ENCODE results near the gene C4B.
"Not testable (repeated sequence)": the region's sequence is repeated elsewhere in the genome, so short reads cannot be mapped to it uniquely, and the experiment has no call there.

C4B gene

GRCh38 chr6:31981744-31982143 lies 32.9 kb upstream of the C4B start, which contains the start of gene C4A:
TSS of gene C4A (plus strand) at chr6:31982057. CDS start at chr6:31982108, 51 bp downstream.
- not testable (repeated sequence) for DNase-seq (ENCODE audit: low read depth)

DNA sequence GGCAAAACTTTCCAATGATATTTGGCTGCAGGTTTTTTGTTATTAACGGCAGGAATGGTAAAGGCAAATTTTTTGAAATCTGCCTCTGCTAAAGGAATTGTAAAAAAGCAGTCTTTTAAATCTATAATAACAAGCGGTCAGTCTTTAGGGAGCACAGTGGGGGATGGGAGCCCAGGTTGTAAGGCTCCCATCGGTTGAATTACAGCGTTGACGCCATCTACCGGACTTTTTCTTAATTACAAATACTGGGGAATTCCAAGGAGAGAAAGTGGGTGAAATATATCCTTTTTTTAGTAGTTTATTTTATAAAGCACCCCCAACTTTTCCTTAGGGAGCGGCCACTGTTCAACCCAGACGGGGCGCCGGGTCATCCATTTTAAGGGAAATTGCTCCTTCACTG lies 25.2 kb upstream of the C4B start:
- DNase-seq (ENCODE audit: low read depth): not testable (repeated sequence)

- DNase-seq (ENCODE audit: low read depth): not testable (repeated sequence)
These were observed 20.2 kb upstream of the C4B start for GRCh38 chr6:31994421-31994820.

DNA sequence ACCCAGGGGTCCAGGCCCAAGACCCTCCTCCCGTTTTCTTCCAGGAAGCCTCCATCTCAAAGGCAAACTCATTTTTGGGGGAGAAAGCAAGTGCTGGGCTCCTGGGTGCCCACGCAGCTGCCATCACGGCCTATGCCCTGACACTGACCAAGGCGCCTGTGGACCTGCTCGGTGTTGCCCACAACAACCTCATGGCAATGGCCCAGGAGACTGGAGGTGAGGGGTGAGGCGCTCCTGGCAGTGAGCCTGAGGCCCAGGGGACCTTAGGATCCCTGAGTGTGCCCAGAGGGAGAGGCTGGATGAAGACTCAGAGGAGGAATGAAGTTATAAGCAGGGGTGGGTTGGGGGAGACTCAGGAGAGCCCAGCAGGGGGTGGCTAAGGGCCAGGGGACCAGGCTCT lies 18.2 kb upstream of the C4B start:
- not testable (repeated sequence) for DNase-seq (ENCODE audit: low read depth)

- DNase-seq (ENCODE audit: low read depth): not testable (repeated sequence)
These were observed 11.9 kb upstream of the C4B start for GRCh38 chr6:32002546-32003268.

DNA sequence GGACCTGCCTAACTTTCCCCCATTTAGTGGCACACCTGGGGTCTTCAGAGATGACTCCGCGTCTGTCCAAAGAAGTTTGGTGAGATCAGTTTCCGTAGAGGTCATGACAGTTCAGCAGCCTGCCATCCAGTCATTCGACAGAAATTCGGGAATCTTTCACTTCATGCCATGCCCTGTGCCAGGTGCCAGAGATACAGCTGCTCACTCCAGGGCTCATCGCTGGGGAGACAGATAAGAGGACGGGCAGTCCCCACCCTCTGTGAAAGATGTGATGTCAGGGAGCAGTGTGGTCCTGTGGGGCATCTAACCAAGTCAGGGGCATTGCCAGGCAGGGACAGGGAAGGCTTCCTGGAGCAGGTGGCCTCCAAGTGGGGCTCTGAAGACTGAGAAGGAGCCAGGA lies 11.3 kb upstream of the C4B start:
- DNase-seq (ENCODE audit: low read depth): not testable (repeated sequence)

DNA sequence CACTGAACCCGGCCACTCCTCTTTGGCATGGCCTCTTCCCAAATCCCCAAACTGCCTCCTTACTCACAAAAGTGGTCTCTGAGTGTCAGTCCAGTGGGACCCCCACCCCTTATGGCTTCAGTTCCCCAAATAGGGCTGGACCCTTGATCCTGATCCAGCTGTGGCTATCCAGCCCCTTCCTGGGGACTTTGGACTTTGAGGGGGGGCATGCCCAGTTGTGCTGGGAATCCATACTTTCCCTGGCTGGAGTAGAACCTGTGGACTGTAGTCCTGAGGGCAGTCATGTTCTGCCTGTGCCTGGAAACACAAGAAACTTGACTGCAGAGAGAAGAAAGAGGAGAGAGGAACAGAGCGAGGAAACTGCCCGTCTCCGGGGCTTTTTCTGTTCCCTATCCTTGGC lies 10.2 kb upstream of the C4B start:
- DNase-seq (ENCODE audit: low read depth): not testable (repeated sequence)

GRCh38 chr6:32004864-32005537 lies 9.6 kb upstream of the C4B start:
- DNase-seq (ENCODE audit: low read depth): not testable (repeated sequence)

GRCh38 chr6:32005538-32005880 lies 9.1 kb upstream of the C4B start:
- DNase-seq (ENCODE audit: low read depth): not testable (repeated sequence)

DNA sequence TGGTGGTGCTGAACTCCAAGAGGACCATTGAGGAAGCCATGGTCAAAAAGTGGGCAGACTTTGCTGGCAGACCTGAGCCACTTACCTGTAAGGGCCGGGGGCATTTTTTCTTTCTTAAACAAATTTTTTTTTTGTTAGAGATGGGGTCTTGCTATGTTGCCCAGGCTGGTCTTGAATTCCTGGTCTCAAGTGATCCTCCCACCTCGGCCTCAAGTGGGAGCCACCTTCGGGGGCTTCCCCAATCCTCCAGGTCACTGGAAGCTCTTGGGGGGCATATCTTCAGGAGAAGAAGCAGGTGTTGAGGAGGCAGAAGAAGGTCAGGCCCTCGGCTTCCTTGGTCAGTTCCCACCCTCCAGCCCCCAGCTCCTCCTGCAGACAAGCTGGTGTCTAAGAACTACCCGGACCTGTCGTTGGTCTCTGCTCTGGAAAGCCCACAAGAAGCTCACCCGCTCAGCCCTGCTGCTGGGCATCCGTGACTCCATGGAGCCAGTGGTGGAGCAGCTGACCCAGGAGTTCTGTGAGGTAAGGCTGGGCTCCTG lies 8.5 kb upstream of the C4B start:
- DNase-seq (ENCODE audit: low read depth): not testable (repeated sequence)

DNA sequence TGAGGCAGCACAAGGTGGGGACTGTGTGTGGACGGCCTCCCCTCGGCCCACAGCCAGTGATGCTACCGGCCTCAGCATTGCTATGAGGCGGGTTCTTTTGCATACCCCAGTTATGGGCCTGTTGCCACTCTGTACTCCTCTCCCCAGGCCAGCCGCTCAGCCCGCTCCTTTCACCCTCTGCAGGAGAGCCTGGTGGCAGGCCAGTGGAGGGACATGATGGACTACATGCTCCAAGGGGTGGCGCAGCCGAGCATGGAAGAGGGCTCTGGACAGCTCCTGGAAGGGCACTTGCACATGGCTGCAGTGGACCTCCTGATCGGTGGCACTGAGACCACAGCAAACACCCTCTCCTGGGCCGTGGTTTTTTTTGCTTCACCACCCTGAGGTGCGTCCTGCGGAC lies 7.5 kb upstream of the C4B start:
- DNase-seq (ENCODE audit: low read depth): not testable (repeated sequence)

DNA sequence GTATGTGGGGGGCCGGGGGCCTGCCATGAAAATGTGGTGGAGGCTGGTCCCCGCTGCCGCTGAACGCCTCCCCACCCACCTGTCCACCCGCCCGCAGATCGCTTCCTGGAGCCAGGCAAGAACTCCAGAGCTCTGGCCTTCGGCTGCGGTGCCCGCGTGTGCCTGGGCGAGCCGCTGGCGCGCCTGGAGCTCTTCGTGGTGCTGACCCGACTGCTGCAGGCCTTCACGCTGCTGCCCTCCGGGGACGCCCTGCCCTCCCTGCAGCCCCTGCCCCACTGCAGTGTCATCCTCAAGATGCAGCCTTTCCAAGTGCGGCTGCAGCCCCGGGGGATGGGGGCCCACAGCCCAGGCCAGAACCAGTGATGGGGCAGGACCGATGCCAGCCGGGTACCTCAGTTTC lies 6.6 kb upstream of the C4B start:
- not testable (repeated sequence) for DNase-seq (ENCODE audit: low read depth)

DNA sequence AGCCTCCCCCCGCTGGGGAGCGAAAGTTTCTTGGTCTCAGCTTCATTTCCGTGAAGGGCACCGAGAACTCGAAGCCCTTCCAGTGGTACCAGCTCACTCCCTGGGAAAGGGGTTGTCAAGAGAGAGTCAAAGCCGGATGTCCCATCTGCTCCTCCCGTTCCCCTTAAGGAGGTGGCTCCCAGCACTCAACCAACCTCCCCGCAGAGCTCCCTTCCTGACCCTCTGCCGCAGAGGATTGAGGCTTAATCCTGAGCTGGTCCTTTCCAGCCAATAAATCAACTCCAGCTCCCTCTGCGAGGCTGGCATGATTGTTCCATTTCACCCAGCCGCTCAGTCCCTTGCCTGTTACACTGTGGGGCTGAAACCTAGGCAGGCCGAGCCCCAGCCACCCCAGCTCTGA lies 6.0 kb upstream of the C4B start:
- not testable (repeated sequence) for DNase-seq (ENCODE audit: low read depth)

GRCh38 chr6:32009537-32009936 lies 5.1 kb upstream of the C4B start:
- not testable (repeated sequence) for DNase-seq (ENCODE audit: low read depth)

DNA sequence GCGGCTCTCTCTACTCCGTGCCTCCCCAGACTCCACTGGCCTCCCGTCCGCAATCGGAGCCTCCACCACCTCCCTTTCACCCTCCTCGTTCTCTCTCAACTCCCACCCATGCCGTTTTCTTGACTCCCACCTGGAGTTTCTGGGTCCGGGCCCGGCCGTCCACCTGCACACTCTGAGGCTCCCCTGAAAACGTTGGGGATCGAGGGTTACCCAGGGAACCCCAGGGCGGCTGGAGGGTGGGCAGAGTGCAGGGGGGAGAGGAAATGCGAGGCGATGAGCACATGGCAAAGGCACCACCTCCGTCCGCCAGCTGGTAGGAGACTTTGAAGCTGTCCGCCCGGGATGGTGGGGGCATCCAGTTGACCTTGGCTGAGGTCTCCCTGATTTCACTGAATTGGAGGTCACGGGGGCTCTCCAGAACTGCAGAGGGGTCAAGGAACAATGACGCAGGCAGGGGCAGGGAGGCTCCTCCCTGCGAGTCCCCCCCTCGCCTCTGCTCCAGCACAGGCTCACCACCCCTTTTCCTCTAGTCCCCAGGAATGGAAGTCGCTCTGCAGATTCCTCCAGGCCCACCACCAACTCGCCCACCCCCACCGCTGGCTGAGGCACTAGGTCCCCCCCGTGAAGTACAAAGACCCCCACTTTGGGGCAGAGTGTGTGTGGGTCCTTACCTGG lies 3.6 kb upstream of the C4B start:
- not testable (repeated sequence) for DNase-seq (ENCODE audit: low read depth)

DNA sequence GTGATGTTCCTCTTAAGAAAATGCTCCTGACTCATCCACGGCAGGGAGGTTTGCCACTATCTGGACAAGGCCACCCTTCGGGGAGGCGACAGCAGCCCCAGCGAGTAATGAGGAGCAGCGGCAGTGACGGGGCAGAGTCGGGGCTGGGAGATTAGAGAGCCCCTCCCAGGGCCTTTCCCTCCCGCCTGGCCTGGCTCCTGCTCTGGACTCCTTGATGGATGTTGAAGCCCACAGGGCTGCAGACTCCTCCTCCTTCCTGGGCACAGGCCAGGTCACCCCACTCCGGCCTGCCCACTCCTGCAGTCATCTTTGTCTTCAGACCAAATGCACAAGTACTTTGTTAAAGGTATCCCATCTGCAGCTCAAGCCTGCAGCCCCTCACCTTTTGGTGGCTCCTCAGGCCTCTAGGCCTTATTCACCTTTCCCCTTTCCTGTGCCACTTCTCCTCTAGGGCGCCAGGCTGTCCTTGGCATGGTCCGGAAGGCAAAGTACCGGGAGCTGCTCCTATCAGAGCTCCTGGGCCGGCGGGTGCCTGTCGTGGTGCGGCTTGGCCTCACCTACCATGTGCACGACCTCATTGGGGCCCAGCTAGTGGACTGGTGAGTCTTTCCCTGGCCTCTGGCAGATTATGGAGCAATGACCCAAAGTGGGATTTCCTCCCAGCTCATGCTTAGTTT lies 1.5 kb upstream of the C4B start:
- not testable (repeated sequence) for DNase-seq (ENCODE audit: low read depth)

DNA sequence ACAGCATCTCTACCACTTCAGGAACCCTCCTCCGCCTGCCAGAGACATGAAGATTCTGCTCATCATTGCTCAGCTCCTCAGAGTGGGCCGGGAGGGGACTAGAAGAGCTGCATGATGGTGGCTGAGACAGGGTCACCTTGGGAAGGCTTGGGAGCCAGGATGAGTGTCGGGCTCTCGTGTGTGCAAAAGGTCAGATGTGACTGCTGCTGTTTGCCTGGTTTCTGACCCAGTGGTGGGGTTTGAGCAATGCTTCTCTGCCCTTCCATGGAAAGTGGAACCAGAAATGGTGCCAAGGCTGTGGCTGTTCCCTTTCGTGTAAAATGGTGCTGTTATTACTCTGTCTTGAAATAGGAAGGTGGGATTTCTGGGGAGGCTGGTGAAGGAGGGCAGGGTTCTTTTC lies 857 bp upstream of the C4B start:
- not testable (repeated sequence) for DNase-seq (ENCODE audit: low read depth)

DNA sequence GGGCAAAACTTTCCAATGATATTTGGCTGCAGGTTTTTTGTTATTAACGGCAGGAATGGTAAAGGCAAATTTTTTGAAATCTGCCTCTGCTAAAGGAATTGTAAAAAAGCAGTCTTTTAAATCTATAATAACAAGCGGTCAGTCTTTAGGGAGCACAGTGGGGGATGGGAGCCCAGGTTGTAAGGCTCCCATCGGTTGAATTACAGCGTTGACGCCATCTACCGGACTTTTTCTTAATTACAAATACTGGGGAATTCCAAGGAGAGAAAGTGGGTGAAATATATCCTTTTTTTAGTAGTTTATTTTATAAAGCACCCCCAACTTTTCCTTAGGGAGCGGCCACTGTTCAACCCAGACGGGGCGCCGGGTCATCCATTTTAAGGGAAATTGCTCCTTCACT lies 7.5 kb downstream of the C4B start:
- not testable (repeated sequence) for DNase-seq (ENCODE audit: low read depth)

DNA sequence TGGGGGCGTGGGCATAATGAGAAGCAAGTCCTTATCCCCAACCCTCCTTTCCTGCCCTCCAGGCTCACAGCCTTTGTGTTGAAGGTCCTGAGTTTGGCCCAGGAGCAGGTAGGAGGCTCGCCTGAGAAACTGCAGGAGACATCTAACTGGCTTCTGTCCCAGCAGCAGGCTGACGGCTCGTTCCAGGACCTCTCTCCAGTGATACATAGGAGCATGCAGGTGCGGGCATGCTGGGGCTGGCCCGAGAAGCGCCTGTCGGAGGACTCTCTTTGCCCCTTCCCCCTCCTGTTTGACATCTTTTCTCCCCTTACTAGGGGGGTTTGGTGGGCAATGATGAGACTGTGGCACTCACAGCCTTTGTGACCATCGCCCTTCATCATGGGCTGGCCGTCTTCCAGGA lies 14.0 kb downstream of the C4B start:
- DNase-seq (ENCODE audit: low read depth): not testable (repeated sequence)

DNA sequence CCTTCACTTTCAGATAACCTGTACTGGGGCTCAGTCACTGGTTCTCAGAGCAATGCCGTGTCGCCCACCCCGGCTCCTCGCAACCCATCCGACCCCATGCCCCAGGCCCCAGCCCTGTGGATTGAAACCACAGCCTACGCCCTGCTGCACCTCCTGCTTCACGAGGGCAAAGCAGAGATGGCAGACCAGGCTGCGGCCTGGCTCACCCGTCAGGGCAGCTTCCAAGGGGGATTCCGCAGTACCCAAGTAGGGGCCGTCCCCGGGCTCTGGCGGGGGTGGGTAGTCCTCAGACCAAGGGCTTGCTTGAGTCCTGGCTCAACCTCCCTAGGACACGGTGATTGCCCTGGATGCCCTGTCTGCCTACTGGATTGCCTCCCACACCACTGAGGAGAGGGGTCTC lies 15.0 kb downstream of the C4B start:
- not testable (repeated sequence) for DNase-seq (ENCODE audit: low read depth)

- not testable (repeated sequence) for DNase-seq (ENCODE audit: low read depth)
These were observed 20.9 kb downstream of the C4B start for GRCh38 chr6:32035283-32036013.

Data from HS-5 (cell line).